ENCODE data around the gene KRTAP4-8.
A peak's percentile ranks its signal among the peaks of the same experiment; 100 is the strongest.
"Not testable (repeated sequence)": the region's sequence is repeated elsewhere in the genome, so short reads cannot be mapped to it uniquely, and the experiment has no call there.

KRTAP4-8 gene

GRCh38 chr17:41082626-41083025 lies 15.3 kb downstream of the KRTAP4-8 start:
- Histone ChIP-seq H3K4me1 (ENCODE audit: control insufficient read depth, insufficient read depth, low read length) (peaks cover 20% of the 10 kb centered on the region), H3K9me3 (replicated peaks; ENCODE audit: low read length) (no peaks in the 10 kb centered on the region), H3K4me3 (ENCODE audit: low read length) (no peak overlapping the region), H3K36me3 (ENCODE audit: insufficient read depth, low read length) (no peaks in the 10 kb centered on the region), H3K4me2 (ENCODE audit: low read length) (no peak overlapping the region), H3K27me3 (ENCODE audit: control insufficient read depth, insufficient read depth, low read length) (no peaks in the 10 kb centered on the region), H3K9ac (ENCODE audit: low read depth, low read length) (no peak overlapping the region)

GRCh38 chr17:41076788-41077187 lies 21.2 kb downstream of the KRTAP4-8 start:
- no peak overlapping the region for H3K4me2 ChIP-seq (ENCODE audit: low read length)
- H3K9me3 ChIP-seq (replicated peaks; ENCODE audit: low read length) = no peaks in the 10 kb centered on the region
- H3K9ac ChIP-seq (ENCODE audit: low read depth, low read length) = no peak overlapping the region
- no peaks in the 10 kb centered on the region for H3K27me3 ChIP-seq (ENCODE audit: control insufficient read depth, insufficient read depth, low read length)
- peaks cover under 1% of the 10 kb centered on the region for H3K4me1 ChIP-seq (ENCODE audit: control insufficient read depth, insufficient read depth, low read length)
- H3K36me3 ChIP-seq (ENCODE audit: insufficient read depth, low read length) = no peaks in the 10 kb centered on the region
- H3K4me3 ChIP-seq (ENCODE audit: low read length) = no peak overlapping the region

GRCh38 chr17:41073676-41074075 lies 24.3 kb downstream of the KRTAP4-8 start:
- Histone ChIP-seq H3K9ac (ENCODE audit: low read depth, low read length) (no peak overlapping the region), H3K4me2 (ENCODE audit: low read length) (no peak overlapping the region), H3K9me3 (replicated peaks; ENCODE audit: low read length) (no peaks in the 10 kb centered on the region), H3K27me3 (ENCODE audit: control insufficient read depth, insufficient read depth, low read length) (no peaks in the 10 kb centered on the region), H3K4me1 (ENCODE audit: control insufficient read depth, insufficient read depth, low read length) (peaks cover 4% of the 10 kb centered on the region), H3K36me3 (ENCODE audit: insufficient read depth, low read length) (no peaks in the 10 kb centered on the region), H3K4me3 (ENCODE audit: low read length) (no peak overlapping the region)

- H3K4me2 ChIP-seq (ENCODE audit: low read length) = no peak overlapping the region
- no peak overlapping the region for H3K4me3 ChIP-seq (ENCODE audit: low read length)
- no peaks in the 10 kb centered on the region for H3K27me3 ChIP-seq (ENCODE audit: control insufficient read depth, insufficient read depth, low read length)
- H3K4me1 ChIP-seq (ENCODE audit: control insufficient read depth, insufficient read depth, low read length) = peaks cover 5% of the 10 kb centered on the region
- no peaks in the 10 kb centered on the region for H3K9me3 ChIP-seq (replicated peaks; ENCODE audit: low read length)
- H3K9ac ChIP-seq (ENCODE audit: low read depth, low read length) = no peak overlapping the region
- no peaks in the 10 kb centered on the region for H3K36me3 ChIP-seq (ENCODE audit: insufficient read depth, low read length)
These were observed 26.2 kb downstream of the KRTAP4-8 start for GRCh38 chr17:41071606-41072360.

- Histone ChIP-seq H3K9ac (ENCODE audit: low read depth, low read length) (no peak overlapping the region), H3K4me3 (ENCODE audit: low read length) (no peak overlapping the region), H3K4me1 (ENCODE audit: control insufficient read depth, insufficient read depth, low read length) (peaks cover 15% of the 10 kb centered on the region), H3K9me3 (replicated peaks; ENCODE audit: low read length) (no peaks in the 10 kb centered on the region), H3K36me3 (ENCODE audit: insufficient read depth, low read length) (no peaks in the 10 kb centered on the region), H3K4me2 (ENCODE audit: low read length) (no peak overlapping the region), H3K27me3 (ENCODE audit: control insufficient read depth, insufficient read depth, low read length) (no peaks in the 10 kb centered on the region)
These were observed 28.9 kb downstream of the KRTAP4-8 start for GRCh38 chr17:41069031-41069430.

GRCh38 chr17:41067281-41067680 lies 30.7 kb downstream of the KRTAP4-8 start:
- H3K9ac ChIP-seq (ENCODE audit: low read depth, low read length) = no peak overlapping the region
- no peak overlapping the region for H3K4me2 ChIP-seq (ENCODE audit: low read length)
- H3K9me3 ChIP-seq (replicated peaks; ENCODE audit: low read length) = no peaks in the 10 kb centered on the region
- H3K4me1 ChIP-seq (ENCODE audit: control insufficient read depth, insufficient read depth, low read length) = peaks cover 29% of the 10 kb centered on the region
- H3K36me3 ChIP-seq (ENCODE audit: insufficient read depth, low read length) = no peaks in the 10 kb centered on the region
- no peaks in the 10 kb centered on the region for H3K27me3 ChIP-seq (ENCODE audit: control insufficient read depth, insufficient read depth, low read length)
- no peak overlapping the region for H3K4me3 ChIP-seq (ENCODE audit: low read length)

GRCh38 chr17:41065829-41066624 lies 31.9 kb downstream of the KRTAP4-8 start, which contains the start of gene KRTAP2-4:
TSS of gene KRTAP2-4 (minus strand) at chr17:41065879. CDS start at chr17:41065845, 34 bp downstream.
- no peaks in the 10 kb centered on the region for H3K9me3 ChIP-seq (replicated peaks; ENCODE audit: low read length)
- peaks cover 35% of the 10 kb centered on the region for H3K4me1 ChIP-seq (ENCODE audit: control insufficient read depth, insufficient read depth, low read length)
- no peak within 1 kb of the TSS for H3K9ac ChIP-seq (ENCODE audit: low read depth, low read length)
- H3K27me3 ChIP-seq (ENCODE audit: control insufficient read depth, insufficient read depth, low read length) = no peaks in the 10 kb centered on the region
- H3K36me3 ChIP-seq (ENCODE audit: insufficient read depth, low read length) = no peaks in the 10 kb centered on the region
- no peak within 1 kb of the TSS for H3K4me3 ChIP-seq (ENCODE audit: low read length)
- H3K4me2 ChIP-seq (ENCODE audit: low read length) = no peak within 1 kb of the TSS

- H3K9me3 ChIP-seq (replicated peaks; ENCODE audit: low read length); H3K4me3 ChIP-seq (ENCODE audit: low read length); H3K9ac ChIP-seq (ENCODE audit: low read depth, low read length); H3K27me3 ChIP-seq (ENCODE audit: control insufficient read depth, insufficient read depth, low read length); H3K36me3 ChIP-seq (ENCODE audit: insufficient read depth, low read length); H3K4me2 ChIP-seq (ENCODE audit: low read length): not testable (repeated sequence)
- peaks cover 43% of the 10 kb centered on the region for H3K4me1 ChIP-seq (ENCODE audit: control insufficient read depth, insufficient read depth, low read length)
These were observed 32.8 kb downstream of the KRTAP4-8 start for GRCh38 chr17:41065016-41065689.

GRCh38 chr17:41064301-41064700 lies 33.6 kb downstream of the KRTAP4-8 start:
- Histone ChIP-seq H3K27me3 (ENCODE audit: control insufficient read depth, insufficient read depth, low read length) (no peaks in the 10 kb centered on the region), H3K36me3 (ENCODE audit: insufficient read depth, low read length) (no peaks in the 10 kb centered on the region), H3K4me3 (ENCODE audit: low read length) (no peak overlapping the region), H3K4me2 (ENCODE audit: low read length) (no peak overlapping the region), H3K9ac (ENCODE audit: low read depth, low read length) (no peak overlapping the region), H3K4me1 (ENCODE audit: control insufficient read depth, insufficient read depth, low read length) (peaks cover 50% of the 10 kb centered on the region), H3K9me3 (replicated peaks; ENCODE audit: low read length) (no peaks in the 10 kb centered on the region)

- H3K4me3 ChIP-seq (ENCODE audit: low read length) = no peak overlapping the region
- no peaks in the 10 kb centered on the region for H3K27me3 ChIP-seq (ENCODE audit: control insufficient read depth, insufficient read depth, low read length)
- peak overlapping the region; percentile 80 for H3K9ac ChIP-seq (ENCODE audit: low read depth, low read length)
- peaks cover 57% of the 10 kb centered on the region for H3K4me1 ChIP-seq (ENCODE audit: control insufficient read depth, insufficient read depth, low read length)
- H3K9me3 ChIP-seq (replicated peaks; ENCODE audit: low read length) = no peaks in the 10 kb centered on the region
- no peaks in the 10 kb centered on the region for H3K36me3 ChIP-seq (ENCODE audit: insufficient read depth, low read length)
- H3K4me2 ChIP-seq (ENCODE audit: low read length) = no peak overlapping the region
These were observed 34.5 kb downstream of the KRTAP4-8 start for GRCh38 chr17:41063449-41063848.

- H3K27me3 ChIP-seq (ENCODE audit: control insufficient read depth, insufficient read depth, low read length) = no peaks in the 10 kb centered on the region
- no peak overlapping the region for H3K4me3 ChIP-seq (ENCODE audit: low read length)
- no peaks in the 10 kb centered on the region for H3K9me3 ChIP-seq (replicated peaks; ENCODE audit: low read length)
- peaks cover 60% of the 10 kb centered on the region for H3K4me1 ChIP-seq (ENCODE audit: control insufficient read depth, insufficient read depth, low read length)
- peak overlapping the region; percentile 80 for H3K9ac ChIP-seq (ENCODE audit: low read depth, low read length)
- H3K4me2 ChIP-seq (ENCODE audit: low read length) = no peak overlapping the region
- H3K36me3 ChIP-seq (ENCODE audit: insufficient read depth, low read length) = no peaks in the 10 kb centered on the region
These were observed 36.0 kb downstream of the KRTAP4-8 start for GRCh38 chr17:41061964-41062363.
